A549 (cell line): ENCODE measurements around the gene DNAJB6.

ENCODE experiments used
- CBX2 ChIP-seq: fragments of 200-600 bp; sonication (generic); IDR thresholded peaks from 2 replicates; pipeline ENCODE4 v1.6.1; 2016; ENCODE audit warnings: low read depth, mild to moderate bottlenecking, borderline replicate concordance
- CTCF ChIP-seq: fragments of >200 bp; sonication (Bioruptor Twin); formaldehyde crosslinking; IDR thresholded peaks from 3 replicates; pipeline ENCODE4 v1.5.1; 2016
- JUNB ChIP-seq: fragments of >200 bp; sonication (Bioruptor Twin); formaldehyde crosslinking; IDR thresholded peaks from 2 replicates; pipeline ENCODE4 v1.6.1; 2016
- SMC3 ChIP-seq: fragments of >200 bp; sonication (Bioruptor Twin); formaldehyde crosslinking; IDR thresholded peaks from 3 replicates; pipeline ENCODE4 v1.6.1; 2018; ENCODE audit warnings: inconsistent platforms
- TP53 ChIP-seq: fragments of 250-450 bp; sonication (Bioruptor Pico); IDR thresholded peaks from 2 replicates; pipeline ENCODE4 v1.5.0; 2021; ENCODE audit warnings: mild to moderate bottlenecking, moderate library complexity
- TF ChIP-seq, protein P1 (sequence below): IDR thresholded peaks from 2 replicates; pipeline ENCODE4 v1.6.1; 2012

- TF ChIP-seq TP53 (no peak), SMC3 (no peak), JUNB (no peak), CTCF (no peak), CBX2 (no peak)
- TF ChIP-seq, protein P1, sequence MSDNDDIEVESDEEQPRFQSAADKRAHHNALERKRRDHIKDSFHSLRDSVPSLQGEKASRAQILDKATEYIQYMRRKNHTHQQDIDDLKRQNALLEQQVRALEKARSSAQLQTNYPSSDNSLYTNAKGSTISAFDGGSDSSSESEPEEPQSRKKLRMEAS: no peak
These were observed 75.2 kb downstream of the DNAJB6 start for GRCh38 chr7:157412021-157412443.
